Renal cortex interstitium (tissue), 11 donors: ENCODE measurements around the gene STK11IP. TPM values are rescaled to one million over a fixed set of nuclear protein-coding genes. Genes with fewer than 3 reads are reported as not detected.

ENCODE experiments used
- DNase-seq, 11 donors: peaks; one replicate each; pipeline ENCODE4 v3.0.0-alpha.2; 2013; ENCODE audit warnings: low read depth in 9 of 11, low spot score in 4 of 11; ENCODE audit errors: extremely low read depth in 1 of 11
- polyA plus RNA-seq, 3 donors: library from polyadenylated mRNA; unstranded; fragments of 120-200 nt; gene quantifications; one replicate each; pipeline ENCODE4 v1.2.1, GENCODE V29; 2013; ENCODE audit not compliant: insufficient read length in 3 of 3

STK11IP gene
- polyA plus RNA-seq, 3 donors: 24.0 to 33.9 (median 26.7) TPM

DNA sequence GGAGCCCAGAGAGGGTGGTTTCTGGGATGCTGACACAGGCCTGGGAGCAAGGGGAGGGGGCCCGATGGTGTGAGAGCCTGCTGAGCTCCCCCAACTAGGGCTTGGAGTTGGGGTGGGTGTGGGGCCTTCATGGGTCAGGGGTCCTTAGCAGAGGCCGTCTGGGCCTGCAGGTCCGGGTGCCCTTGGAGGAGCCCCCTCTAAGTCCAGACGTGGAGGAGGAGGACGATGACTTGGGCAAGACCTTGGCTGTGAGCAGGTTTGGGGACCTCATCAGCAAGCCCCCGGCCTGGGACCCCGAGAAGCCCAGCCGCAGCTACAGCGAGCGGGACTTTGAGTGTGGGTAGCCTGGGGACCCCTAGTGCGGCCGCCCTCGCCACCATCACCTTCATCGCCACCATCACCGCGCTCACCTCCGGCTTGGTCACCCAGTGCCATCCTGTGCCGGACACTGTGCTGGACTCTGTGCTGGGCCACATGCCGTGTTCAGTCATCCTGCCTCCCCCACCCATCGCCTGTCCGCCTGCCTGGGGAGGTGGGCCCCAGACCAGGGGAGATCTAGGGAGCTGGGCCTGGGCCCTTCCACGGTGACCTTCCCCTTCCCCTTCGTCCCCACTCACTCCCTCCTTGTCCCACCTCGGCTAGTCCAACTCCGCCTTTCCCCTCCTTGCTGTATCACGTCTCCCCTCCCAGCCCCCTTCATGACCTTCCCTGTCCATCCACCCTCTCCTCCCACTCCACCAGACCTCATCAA lies 30.8 kb downstream of the STK11IP start:
- DNase-seq: no peak

DNA sequence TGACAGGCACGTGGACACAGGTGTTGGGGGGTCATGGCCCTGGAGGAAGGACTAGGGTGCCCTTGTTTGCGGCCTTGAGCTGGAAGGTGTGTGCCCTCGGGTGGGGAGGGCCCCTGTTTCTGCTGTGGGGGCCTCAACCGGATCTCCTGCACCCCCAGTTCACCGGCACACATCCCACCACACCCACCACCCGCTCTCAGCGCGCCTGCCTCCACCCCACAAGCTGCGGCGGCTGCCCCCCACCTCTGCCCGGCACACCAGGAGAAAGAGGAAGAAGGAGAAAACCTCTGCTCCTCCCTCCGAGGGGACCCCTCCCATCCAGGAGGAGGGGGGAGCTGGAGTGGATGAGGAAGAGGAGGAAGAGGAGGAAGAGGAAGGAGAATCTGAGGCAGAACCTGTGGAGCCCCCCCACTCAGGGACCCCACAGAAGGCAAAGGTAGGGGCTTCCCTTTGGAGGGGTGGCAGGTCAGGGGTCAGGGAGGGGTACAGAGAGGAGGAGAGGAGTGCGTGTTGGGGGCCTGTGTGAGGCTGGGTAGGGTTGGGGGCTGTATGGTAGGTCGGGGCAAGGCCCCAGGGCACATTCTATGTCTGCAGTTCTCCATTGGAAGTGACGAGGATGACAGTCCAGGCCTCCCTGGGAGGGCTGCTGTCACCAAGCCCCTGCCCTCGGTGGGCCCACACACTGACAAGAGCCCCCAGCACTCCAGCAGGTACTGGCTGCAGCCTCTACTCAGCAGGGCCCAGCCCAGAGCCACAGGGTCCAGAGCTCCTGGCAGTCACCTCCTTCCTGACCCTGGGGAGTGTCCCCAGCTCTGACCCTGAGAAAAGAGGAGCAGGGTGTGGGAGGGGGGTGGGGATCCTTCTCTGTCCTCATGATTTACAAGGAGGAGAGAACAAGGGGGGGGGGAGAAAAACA lies 31.6 kb downstream of the STK11IP start:
- no peak for DNase-seq

GRCh38 chr2:219629976-219630695 lies 32.5 kb downstream of the STK11IP start:
- DNase-seq: no peak

- no peak for DNase-seq
Observed at GRCh38 chr2:219630770-219631405, 33.2 kb downstream of the STK11IP start.

DNA sequence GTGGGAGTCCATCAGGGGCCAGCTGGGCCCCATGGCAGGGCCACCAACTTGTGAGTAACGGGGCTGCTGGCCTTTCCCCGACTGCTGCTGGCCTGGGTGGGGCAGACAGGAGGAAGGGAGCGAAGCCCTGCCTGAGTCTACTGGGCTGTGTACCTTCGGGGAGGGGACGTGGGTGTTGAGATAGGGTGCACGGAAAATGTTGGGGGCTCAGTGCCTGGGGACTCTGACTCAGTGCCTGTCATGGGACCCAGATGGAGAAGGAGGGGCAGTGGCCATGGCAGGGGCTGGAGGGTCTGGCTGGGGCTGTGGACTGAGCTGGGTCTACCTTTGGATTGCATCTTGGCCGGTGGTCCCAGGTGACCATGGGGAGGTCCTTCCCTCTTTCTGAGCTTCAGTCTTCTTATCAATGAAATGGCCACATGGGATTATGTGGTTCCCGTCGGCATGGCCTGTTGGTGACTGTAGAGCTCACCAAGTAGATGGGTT lies 33.8 kb downstream of the STK11IP start:
- DNase-seq: no peak

GRCh38 chr2:219631904-219632759 lies 34.5 kb downstream of the STK11IP start:
- DNase-seq: no peak

GRCh38 chr2:219632760-219633105 lies 35.1 kb downstream of the STK11IP start:
- no peak for DNase-seq

DNA sequence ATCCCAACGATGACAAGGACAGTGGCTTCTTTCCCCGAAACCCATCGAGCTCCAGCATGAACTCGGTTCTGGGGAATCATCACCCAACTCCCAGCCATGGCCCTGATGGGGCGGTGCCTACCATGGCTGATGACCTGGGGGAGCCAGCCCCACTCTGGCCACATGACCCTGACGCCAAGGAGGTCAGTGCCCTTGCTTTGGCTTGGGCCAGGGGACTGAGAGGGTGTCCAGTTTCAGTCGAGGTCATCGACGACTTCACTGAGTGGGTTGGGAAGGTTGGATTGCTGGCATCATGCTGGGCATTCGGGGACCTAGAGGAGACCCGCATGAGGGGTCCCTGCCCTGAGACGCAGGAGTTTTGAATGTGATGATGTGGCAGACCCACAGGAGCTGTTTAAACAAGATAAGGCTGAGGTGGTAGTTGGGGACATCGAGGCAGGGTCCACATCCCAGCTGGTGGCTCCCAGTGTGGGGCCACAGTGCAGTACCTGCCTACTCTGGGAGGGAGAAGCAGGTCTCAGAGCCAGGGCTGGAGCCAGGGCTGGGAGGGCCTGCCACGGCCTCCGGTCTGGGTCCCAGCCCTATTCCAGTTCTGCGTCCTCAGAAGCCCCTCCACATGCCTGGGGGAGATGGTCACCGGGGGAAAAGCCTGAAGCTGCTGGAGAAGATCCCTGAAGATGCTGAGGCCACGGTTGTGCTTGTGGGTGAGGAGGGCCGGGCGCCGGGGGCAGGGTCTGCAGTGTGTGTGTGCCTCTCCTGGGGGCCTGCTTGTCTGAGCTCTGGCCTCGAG lies 35.8 kb downstream of the STK11IP start:
- no peak for DNase-seq

DNA sequence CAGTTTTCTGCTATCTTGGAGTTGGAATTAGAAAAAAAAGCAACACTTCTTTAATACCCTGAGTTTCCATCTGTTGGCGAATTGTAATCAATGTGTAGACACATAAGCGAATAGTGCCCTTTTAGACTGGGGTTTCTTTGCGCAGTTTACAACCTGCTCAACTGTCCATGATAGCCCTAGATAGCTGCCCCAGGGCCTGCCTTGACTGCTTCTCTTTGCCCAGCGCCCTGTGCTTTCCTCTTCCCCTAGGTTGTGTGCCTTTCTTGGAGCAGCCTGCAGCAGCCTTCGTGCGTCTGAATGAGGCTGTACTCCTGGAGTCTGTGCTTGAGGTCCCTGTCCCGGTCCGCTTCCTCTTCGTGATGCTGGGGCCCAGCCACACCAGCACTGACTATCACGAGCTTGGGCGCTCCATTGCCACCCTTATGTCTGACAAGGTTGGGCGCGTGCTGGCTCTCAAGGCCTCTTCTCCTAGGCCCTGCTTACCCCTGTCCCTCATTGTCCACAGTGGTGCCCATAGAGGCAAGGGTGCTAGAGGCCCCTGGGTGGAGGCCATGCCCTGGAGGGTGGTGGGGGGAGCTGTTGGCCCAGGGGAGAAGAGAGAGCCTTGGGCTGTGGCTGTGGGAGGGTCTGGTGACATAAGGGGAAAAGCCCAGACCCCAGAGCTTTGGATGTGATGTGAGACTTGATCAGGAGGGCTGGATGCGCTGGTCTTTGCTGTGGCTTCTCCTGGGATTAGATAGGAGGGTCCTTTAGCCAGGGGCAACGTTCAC lies 36.7 kb downstream of the STK11IP start:
- no peak for DNase-seq

- DNase-seq: no peak
Observed at GRCh38 chr2:219634951-219635751, 37.5 kb downstream of the STK11IP start.

DNA sequence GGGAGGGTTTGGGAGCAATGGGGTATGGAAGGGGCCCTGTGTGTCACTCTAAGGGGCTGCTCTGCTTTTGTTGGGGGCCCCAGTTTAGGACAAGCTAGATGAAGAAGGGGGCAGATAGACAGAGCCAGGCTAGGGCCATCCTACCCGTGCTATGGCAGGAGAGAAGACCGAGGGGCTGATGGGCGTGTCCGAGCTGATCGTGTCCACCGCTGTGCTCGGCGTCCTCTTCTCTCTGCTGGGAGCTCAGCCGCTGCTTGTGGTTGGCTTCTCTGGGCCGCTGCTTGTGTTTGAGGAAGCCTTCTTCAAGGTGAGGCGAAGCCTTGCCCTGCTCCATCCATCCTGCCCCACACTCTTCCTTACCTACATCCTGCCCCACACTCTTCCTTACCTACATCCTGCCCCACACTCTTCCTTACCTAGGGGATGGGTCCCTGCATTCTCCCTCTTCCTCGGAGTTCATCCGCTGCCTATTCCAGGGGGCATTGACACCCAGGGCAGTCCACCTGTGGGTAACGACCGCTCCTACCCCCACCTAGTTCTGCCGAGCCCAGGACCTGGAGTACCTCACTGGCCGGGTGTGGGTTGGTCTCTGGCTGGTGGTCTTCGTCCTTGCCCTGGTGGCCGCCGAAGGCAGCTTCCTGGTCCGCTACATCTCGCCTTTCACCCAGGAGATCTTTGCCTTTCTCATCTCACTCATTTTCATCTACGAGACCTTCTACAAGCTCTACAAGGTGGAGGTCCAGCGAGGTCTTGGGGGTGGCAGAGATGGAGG lies 38.7 kb downstream of the STK11IP start:
- no peak for DNase-seq

GRCh38 chr2:219636941-219637841 lies 39.5 kb downstream of the STK11IP start:
- no peak for DNase-seq

GRCh38 chr2:219637842-219638185 lies 40.2 kb downstream of the STK11IP start:
- DNase-seq: no peak

- no peak for DNase-seq
Observed at GRCh38 chr2:219638217-219638947, 40.7 kb downstream of the STK11IP start.
